Duodenal mucosa (tissue), 2 donors: ENCODE data around the gene PNPLA5.

ENCODE experiments used
- H3K27ac ChIP-seq: one replicate; pipeline ENCODE4 v1.7.0; 2013; ENCODE audit warnings: low read depth, low read length
- H3K27me3 ChIP-seq, 2 donors: one replicate each; pipeline ENCODE4 v1.7.0; 2013; ENCODE audit warnings: low read length in 2 of 2, control low read depth in 1 of 2; ENCODE audit not compliant: insufficient read depth in 2 of 2, control insufficient read depth in 1 of 2
- H3K36me3 ChIP-seq, 2 donors: one replicate each; pipeline ENCODE4 v1.7.0; 2013; ENCODE audit warnings: low read length in 2 of 2, control low read depth in 1 of 2; ENCODE audit not compliant: insufficient read depth in 2 of 2, control insufficient read depth in 1 of 2
- H3K4me1 ChIP-seq, 2 donors: one replicate each; pipeline ENCODE4 v1.7.0; 2013; ENCODE audit warnings: low read length in 2 of 2, control low read depth in 1 of 2; ENCODE audit not compliant: insufficient read depth in 2 of 2, control insufficient read depth in 1 of 2
- H3K4me3 ChIP-seq, 2 donors: one replicate each; pipeline ENCODE4 v1.7.0; 2013; ENCODE audit warnings: low read length in 2 of 2, low read depth in 1 of 2
- H3K9ac ChIP-seq, 2 donors: one replicate each; pipeline ENCODE4 v1.7.0; 2013; ENCODE audit warnings: low read length in 2 of 2, low read depth in 1 of 2
- H3K9me3 ChIP-seq, 2 donors: one replicate each; pipeline ENCODE4 v1.7.0; 2013; ENCODE audit warnings: low read length in 2 of 2, control low read depth in 1 of 2; ENCODE audit not compliant: control insufficient read depth in 1 of 2

The PNPLA5 gene

GRCh38 chr22:43840431-43840830 lies 51.4 kb downstream of the PNPLA5 start:
- Histone ChIP-seq H3K27me3 (no peaks in the 10 kb centered on the region), H3K36me3 (peaks cover 2 to 28% of the 10 kb centered on the region in 2 donors), H3K4me1 (no peaks in the 10 kb centered on the region), H3K9ac (no peak overlapping the region), H3K4me3 (no peak overlapping the region), H3K9me3 (no peaks in the 10 kb centered on the region), H3K27ac (no peak overlapping the region)

DNA sequence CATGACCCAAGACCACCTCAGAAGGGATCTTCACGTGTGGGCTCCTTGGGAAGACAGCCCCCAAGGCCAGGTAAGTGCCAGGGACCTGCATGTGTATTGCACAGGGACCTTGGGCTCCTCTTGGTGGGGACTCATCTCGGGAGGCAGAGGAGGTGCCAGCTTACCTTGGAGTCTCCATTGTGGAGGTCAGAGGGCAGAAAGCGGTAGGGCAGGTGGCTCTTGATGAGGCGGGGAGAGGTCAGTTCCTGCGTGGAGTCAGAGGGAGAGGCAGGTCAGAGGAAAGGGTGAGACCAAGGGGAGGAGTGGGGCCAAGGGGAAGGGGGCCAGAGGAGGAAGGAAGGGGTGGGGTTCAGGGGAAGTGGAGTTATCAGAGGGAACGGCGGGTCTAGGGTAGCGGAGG lies 52.0 kb downstream of the PNPLA5 start:
- Histone ChIP-seq H3K36me3 (peaks cover 2 to 31% of the 10 kb centered on the region in 2 donors), H3K4me1 (no peaks in the 10 kb centered on the region), H3K9me3 (no peaks in the 10 kb centered on the region), H3K4me3 (no peak overlapping the region), H3K27me3 (no peaks in the 10 kb centered on the region), H3K27ac (no peak overlapping the region), H3K9ac (no peak overlapping the region)

DNA sequence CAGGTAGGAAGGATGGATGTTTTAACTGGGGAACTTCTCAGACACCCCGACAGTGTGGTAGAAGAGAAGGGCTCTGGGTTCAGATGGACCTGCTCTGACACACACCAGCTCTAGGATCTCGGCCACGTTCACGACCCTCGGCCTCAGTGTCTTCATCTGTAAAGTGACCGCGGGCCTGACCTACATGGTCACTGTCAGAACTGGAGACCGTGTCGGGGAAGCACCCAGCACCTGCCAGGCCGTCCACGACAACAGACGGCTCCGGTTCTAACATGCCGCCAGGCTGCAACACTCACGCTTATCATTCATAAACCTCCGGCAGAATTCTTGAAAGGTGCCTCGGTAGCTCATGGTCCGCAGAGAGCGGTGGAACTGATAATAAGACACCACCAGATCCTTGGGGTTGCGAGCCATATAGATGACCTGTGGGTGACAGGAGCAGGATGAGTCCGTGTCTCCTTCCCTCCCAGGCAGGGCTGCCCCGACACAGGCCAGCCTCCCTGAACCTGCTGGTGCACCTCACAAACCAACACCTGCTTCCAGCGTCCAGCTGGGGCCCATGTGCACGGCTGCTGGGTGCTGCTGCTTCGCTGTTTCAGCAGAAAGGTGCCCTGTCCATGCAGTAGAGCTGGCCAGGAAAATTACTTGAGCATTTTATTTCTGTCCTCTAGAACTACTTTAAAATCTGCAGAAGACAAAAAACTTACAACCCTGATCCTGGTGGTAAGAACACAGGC lies 53.1 kb downstream of the PNPLA5 start:
- H3K36me3 ChIP-seq, result peaks cover 2 to 31% of the 10 kb centered on the region in 2 donors
- no peak overlapping the region for H3K27ac ChIP-seq
- no peak overlapping the region for H3K4me3 ChIP-seq
- H3K27me3 ChIP-seq, result no peaks in the 10 kb centered on the region
- H3K9ac ChIP-seq, result no peak overlapping the region
- no peaks in the 10 kb centered on the region for H3K4me1 ChIP-seq
- no peaks in the 10 kb centered on the region for H3K9me3 ChIP-seq

DNA sequence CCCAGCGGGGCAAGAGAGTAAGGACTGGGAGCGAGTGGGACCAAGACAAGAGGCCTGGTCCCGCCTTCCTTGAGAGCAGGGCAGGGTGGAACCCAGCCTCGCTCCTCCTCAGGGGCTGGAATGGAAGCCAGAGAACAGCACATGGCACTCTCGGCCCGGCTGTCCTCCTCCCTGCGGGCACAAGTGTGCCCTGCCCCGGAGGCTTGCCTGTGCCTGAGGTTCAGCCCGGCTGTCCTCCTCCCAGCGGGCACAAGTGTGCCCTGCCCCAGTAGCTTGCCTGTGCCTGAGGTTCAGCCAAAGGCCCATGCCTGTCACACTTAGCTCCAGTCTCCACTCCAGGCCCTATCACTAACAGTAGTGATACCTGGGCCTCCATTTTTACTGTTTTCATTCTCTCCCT lies 53.7 kb downstream of the PNPLA5 start:
- no peak overlapping the region for H3K27ac ChIP-seq
- peaks cover 2 to 31% of the 10 kb centered on the region in 2 donors for H3K36me3 ChIP-seq
- no peaks in the 10 kb centered on the region for H3K9me3 ChIP-seq
- no peak overlapping the region for H3K4me3 ChIP-seq
- H3K27me3 ChIP-seq, result no peaks in the 10 kb centered on the region
- no peaks in the 10 kb centered on the region for H3K4me1 ChIP-seq
- no peak overlapping the region for H3K9ac ChIP-seq

- Histone ChIP-seq H3K9me3 (no peaks in the 10 kb centered on the region), H3K4me3 (no peak overlapping the region), H3K4me1 (no peaks in the 10 kb centered on the region), H3K36me3 (peaks cover 2 to 31% of the 10 kb centered on the region in 2 donors), H3K27me3 (no peaks in the 10 kb centered on the region), H3K9ac (no peak overlapping the region), H3K27ac (no peak overlapping the region)
Observed at GRCh38 chr22:43837666-43838065, 54.1 kb downstream of the PNPLA5 start.

DNA sequence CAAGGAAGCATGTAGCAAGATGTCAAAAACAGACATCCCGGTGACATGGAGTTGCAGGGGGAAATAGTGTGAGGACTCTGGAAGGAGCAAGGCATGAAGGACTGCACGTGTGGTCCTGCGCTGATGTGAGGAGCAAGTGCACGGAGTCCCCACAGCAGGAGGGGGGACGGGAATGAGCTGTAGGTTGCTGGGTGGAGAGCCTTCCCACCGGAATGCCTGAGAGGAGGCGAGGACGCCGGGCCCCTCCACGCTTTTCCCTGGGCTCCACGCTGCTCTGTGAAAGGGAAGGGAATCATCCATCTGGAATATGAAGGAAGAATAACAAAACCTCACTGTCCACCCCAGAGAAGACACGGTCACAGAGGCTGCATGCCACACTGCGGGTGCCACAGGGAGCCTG lies 56.1 kb downstream of the PNPLA5 start:
- no peak overlapping the region for H3K4me3 ChIP-seq
- no peak overlapping the region for H3K27ac ChIP-seq
- H3K27me3 ChIP-seq, result no peaks in the 10 kb centered on the region
- H3K4me1 ChIP-seq, result no peaks in the 10 kb centered on the region
- H3K36me3 ChIP-seq, result peaks cover 2 to 37% of the 10 kb centered on the region in 2 donors
- H3K9ac ChIP-seq, result no peak overlapping the region
- no peaks in the 10 kb centered on the region for H3K9me3 ChIP-seq

DNA sequence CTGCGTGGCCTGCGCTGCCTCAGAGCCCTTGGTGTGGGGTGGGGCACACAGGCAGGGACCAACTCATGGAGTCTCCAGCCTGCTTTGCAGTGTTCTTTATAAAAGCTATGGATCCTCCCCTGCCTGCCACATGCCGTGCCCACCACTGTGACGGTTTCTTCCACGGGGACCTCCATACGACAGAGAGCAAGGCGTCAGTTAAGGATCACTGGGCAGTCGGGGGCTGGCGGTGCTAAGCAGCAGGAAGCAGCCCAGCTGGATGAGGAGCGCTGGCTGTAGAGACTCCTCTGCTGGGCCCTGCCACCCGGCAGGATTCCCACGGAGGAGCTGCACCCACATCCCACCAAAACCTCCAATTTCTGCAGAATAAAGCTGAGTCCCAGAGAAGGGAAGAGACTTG lies 56.6 kb downstream of the PNPLA5 start:
- Histone ChIP-seq H3K9ac (no peak overlapping the region), H3K9me3 (no peaks in the 10 kb centered on the region), H3K27ac (no peak overlapping the region), H3K4me1 (no peaks in the 10 kb centered on the region), H3K36me3 (peaks cover 2 to 42% of the 10 kb centered on the region in 2 donors), H3K4me3 (no peak overlapping the region), H3K27me3 (no peaks in the 10 kb centered on the region)

DNA sequence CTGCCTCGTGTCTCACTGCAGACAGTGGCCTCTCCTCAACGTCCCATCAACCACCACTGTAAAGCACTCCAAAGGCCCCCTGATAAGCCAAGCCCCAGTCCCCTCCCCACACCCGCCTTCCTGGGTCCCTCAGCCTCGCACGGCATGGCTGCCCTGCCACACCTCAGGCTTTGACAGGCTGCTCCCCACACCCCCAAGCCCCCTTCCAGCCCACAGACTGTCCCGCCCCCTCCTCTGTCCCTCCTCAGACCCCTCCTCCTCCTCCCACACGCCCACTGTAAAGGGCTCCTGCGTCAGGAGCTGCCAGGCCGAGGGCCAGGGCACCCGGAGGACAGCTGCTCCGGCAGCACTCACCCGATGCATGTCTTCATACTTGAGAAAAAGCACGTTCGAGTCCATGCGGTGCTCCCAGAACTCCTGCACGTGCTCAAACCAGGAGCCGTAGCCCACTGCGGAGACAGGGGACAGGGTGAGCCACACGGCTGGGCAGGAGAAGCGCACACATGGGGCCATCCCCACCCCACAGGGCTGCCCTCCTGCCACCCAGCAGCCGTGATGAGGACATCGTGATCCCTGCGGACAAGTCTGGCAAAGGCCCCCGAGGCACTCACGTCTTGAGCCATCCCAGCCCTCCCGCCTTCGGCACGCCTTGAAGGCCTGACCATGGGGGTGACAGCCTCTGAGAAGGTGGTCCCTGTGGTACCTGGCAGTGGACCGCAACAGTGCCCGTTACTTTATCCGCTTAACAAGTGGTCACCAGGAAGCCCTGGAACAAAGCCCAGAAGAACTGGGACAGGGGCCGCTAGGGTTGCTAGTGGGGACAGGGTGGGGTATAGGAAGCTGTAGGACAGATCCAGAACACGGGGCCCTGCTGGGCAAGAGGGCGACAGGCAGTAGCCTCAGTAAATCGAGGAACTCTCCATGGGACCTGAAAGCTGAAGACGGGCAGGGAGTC lies 58.2 kb downstream of the PNPLA5 start:
- Histone ChIP-seq H3K9ac (no peak overlapping the region), H3K27ac (no peak overlapping the region), H3K9me3 (no peaks in the 10 kb centered on the region), H3K27me3 (no peaks in the 10 kb centered on the region), H3K4me1 (no peaks in the 10 kb centered on the region), H3K4me3 (no peak overlapping the region), H3K36me3 (peaks cover 0 to 39% of the 10 kb centered on the region in 2 donors)

DNA sequence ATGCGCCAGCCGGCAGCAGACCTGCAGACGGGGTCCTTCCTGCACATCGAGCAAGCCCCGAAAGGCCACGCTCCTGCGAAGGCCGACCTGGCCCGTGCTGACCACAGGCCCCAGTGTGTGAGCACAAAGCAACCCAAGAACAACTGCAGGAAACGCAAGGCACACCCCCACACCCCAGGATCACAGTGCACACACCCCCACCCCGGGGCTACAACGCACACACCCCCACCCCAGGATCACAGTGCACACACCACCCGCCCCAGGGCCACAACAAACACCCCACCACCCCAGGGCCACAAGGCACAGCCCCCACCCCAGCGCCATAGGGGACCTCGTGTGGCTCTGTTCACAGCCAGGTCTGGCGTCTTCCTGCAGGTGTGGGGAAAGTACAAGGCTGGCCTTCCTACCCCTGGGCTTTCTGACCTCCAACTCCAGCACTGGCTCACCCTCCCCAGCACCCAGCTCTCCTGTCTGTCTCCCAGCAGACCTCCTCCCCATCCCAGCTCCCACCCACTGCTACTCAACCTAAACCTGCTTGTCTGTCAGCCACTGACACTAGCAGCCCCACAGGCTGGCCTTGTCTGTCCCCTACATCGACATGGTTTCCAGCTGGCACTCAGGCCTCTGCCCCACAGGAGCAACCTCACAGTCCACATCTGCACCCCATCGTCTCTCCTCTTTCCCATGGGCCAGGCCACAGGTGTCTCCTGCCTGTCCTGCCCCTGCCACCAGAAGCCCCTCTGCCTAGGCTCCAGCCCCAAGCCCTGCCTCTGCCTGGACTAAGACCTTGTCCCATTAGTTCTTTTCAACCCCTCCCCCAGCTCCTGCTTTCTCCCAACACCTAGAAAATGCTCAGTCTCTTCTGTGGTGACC lies 59.2 kb downstream of the PNPLA5 start:
- Histone ChIP-seq H3K36me3 (peaks cover 0 to 41% of the 10 kb centered on the region in 2 donors), H3K27ac (no peak overlapping the region), H3K27me3 (no peaks in the 10 kb centered on the region), H3K4me1 (no peaks in the 10 kb centered on the region), H3K9ac (no peak overlapping the region), H3K9me3 (no peaks in the 10 kb centered on the region), H3K4me3 (no peak overlapping the region)
